OCI-LY7 (cell line): Measurements from ENCODE around the gene SRXN1. TPM values are rescaled to one million over a fixed set of nuclear protein-coding genes. Genes with fewer than 3 reads are reported as not detected.

Source experiments
- total RNA-seq, 2 experiments: library from RNA; depleted of rRNA in 1 of 2; stranded (reverse); fragments of >200 nt in 1 of 2; shearing (Covaris generic) in 1 of 2; gene quantifications; 2 replicates each; pipeline ENCODE4 v1.2.3, GENCODE V29; 2014 to 2022

Gene SRXN1
- total RNA-seq, 2 experiments from 2014 or later = 18.6 to 19.8 TPM

Other genes starting within 250 kb of the SRXN1 start
- 61.8 and 82.9 TPM in 2 replicates for gene RBCK1, start 244.9 kb downstream of the SRXN1 start, total RNA-seq (2014; rRNA removed; shearing (Covaris generic))
- gene RBCK1, start 244.9 kb downstream of the SRXN1 start, total RNA-seq (2022) = 140 and 151 TPM in 2 replicates
- gene TBC1D20, start 190.7 kb downstream of the SRXN1 start, total RNA-seq (2014; rRNA removed; shearing (Covaris generic)) = 20.8 and 22.1 TPM in 2 replicates
- 17.4 and 19.0 TPM in 2 replicates for gene TBC1D20, start 190.7 kb downstream of the SRXN1 start, total RNA-seq (2022)
- 69.8 and 90.8 TPM in 2 replicates for gene CSNK2A1, start 109.4 kb downstream of the SRXN1 start, total RNA-seq (2014; rRNA removed; shearing (Covaris generic))
- 164 and 174 TPM in 2 replicates for gene CSNK2A1, start 109.4 kb downstream of the SRXN1 start, total RNA-seq (2022)
- not detected in 2 replicates for gene TCF15, start 42.9 kb downstream of the SRXN1 start, total RNA-seq (2014; rRNA removed; shearing (Covaris generic))
- gene TCF15, start 42.9 kb downstream of the SRXN1 start, total RNA-seq (2022) = not detected in 2 replicates
- gene SCRT2, start 22.6 kb upstream of the SRXN1 start, total RNA-seq (2014; rRNA removed; shearing (Covaris generic)) = not detected in 2 replicates
- not detected in 2 replicates for gene SCRT2, start 22.6 kb upstream of the SRXN1 start, total RNA-seq (2022)
- not detected in 2 replicates for gene SLC52A3, start 115.3 kb upstream of the SRXN1 start, total RNA-seq (2014; rRNA removed; shearing (Covaris generic))
- gene SLC52A3, start 115.3 kb upstream of the SRXN1 start, total RNA-seq (2022) = not detected in 2 replicates
- gene FAM110A, start 180.5 kb upstream of the SRXN1 start, total RNA-seq (2014; rRNA removed; shearing (Covaris generic)) = 15.9 and 16.2 TPM in 2 replicates
- 28.2 and 36.4 TPM in 2 replicates for gene FAM110A, start 180.5 kb upstream of the SRXN1 start, total RNA-seq (2022)